HG03159 (cell line): ENCODE results near the gene CD19.
"Not testable (repeated sequence)": the region's sequence is repeated elsewhere in the genome, so short reads cannot be mapped to it uniquely, and the experiment has no call there.

Experiments used
- ATAC-seq: cut with Tn5 transposase; IDR thresholded peaks from one replicate; pipeline ENCODE4 v1.9.1; 2021; ENCODE audit warnings: mild to moderate bottlenecking, moderate library complexity; ENCODE audit not compliant: unreplicated experiment

CD19 gene

GRCh38 chr16:28905800-28906372 is 25.9 kb upstream of the CD19 start:
- ATAC-seq, result no peak

- ATAC-seq, result no peak
Measured at GRCh38 chr16:28910086-28911031, 21.4 kb upstream of the CD19 start.

GRCh38 chr16:28912558-28912957 is 19.2 kb upstream of the CD19 start:
- ATAC-seq, result no peak

- ATAC-seq, result no peak
Measured at GRCh38 chr16:28913946-28914724, 17.6 kb upstream of the CD19 start.

GRCh38 chr16:28915181-28915580 is 16.6 kb upstream of the CD19 start:
- ATAC-seq, result no peak

- no peak for ATAC-seq
Measured at GRCh38 chr16:28917095-28917494, 14.7 kb upstream of the CD19 start.

- ATAC-seq, result no peak
Measured at GRCh38 chr16:28918698-28919097, 13.1 kb upstream of the CD19 start.

GRCh38 chr16:28923231-28923587 is 8.6 kb upstream of the CD19 start:
- ATAC-seq, result no peak

GRCh38 chr16:28923652-28924398 is 7.9 kb upstream of the CD19 start:
- ATAC-seq, result peak; percentile 43

- ATAC-seq, result no peak
Measured at GRCh38 chr16:28924399-28924761, 7.4 kb upstream of the CD19 start.

GRCh38 chr16:28924762-28925385 is 6.9 kb upstream of the CD19 start, which contains the start of gene RABEP2:
RABEP2 (minus strand) TSS chr16:28925238; CDS start chr16:28925163, 75 bp downstream.
- ATAC-seq, result peak; percentile 58

- ATAC-seq, result peak; percentile 31
Measured at GRCh38 chr16:28925386-28926228, 6.2 kb upstream of the CD19 start.

- not testable (repeated sequence) for ATAC-seq
Measured at GRCh38 chr16:28926284-28926683, 5.5 kb upstream of the CD19 start.

- no peak for ATAC-seq
Measured at GRCh38 chr16:28927815-28928214, 4.0 kb upstream of the CD19 start.

- ATAC-seq, result no peak
Measured at GRCh38 chr16:28930203-28930602, 1.6 kb upstream of the CD19 start.

GRCh38 chr16:28930652-28931051 is 1.1 kb upstream of the CD19 start:
- ATAC-seq, result no peak

- ATAC-seq, result no peak
Measured at GRCh38 chr16:28932339-28933141, 769 bp downstream of the CD19 start.

GRCh38 chr16:28933171-28933570 is 1.4 kb downstream of the CD19 start:
- no peak for ATAC-seq

- no peak for ATAC-seq
Measured at GRCh38 chr16:28935346-28935745, 3.6 kb downstream of the CD19 start.
